Thyroid gland (tissue), 4 donors: ENCODE results near the gene AHR. TPM values are rescaled to one million over a fixed set of nuclear protein-coding genes. Genes with fewer than 3 reads are reported as not detected.

Experiments used
- DNase-seq, 2 donors: peaks; one replicate each; pipeline ENCODE4 v3.0.0-alpha.2; 2019
- H3K27ac ChIP-seq, 3 donors: fragments of 200-600 bp; sonication (generic); 1 replicate in 2 of 3; 2 replicates in 1 of 3; pipeline ENCODE4 v1.5.1; 2016 to 2019; ENCODE audit warnings: mild to moderate bottlenecking in 1 of 3, moderate library complexity in 1 of 3
- H3K27me3 ChIP-seq: fragments of 200-600 bp; sonication (generic); one replicate; pipeline ENCODE4 v1.5.1; 2019
- H3K36me3 ChIP-seq, 2 donors: fragments of 200-600 bp; sonication (generic); one replicate each; pipeline ENCODE4 v1.5.1; 2016 to 2019
- H3K4me1 ChIP-seq, 2 donors: fragments of 200-600 bp; sonication (generic); one replicate each; pipeline ENCODE4 v1.5.1; 2017 to 2019
- H3K4me3 ChIP-seq, 3 donors: fragments of 200-600 bp; sonication (generic); replicated peaks in 1 of 3; 1 replicate in 2 of 3; 2 replicates in 1 of 3; pipeline ENCODE4 v1.5.1; 2016; ENCODE audit warnings: mild to moderate bottlenecking in 1 of 3
- H3K9me3 ChIP-seq: fragments of 200-600 bp; sonication (generic); one replicate; pipeline ENCODE4 v1.5.1; 2017
- CTCF ChIP-seq, 6 experiments: fragments of 200-600 bp in 3 of 6; fragments of 450-650 bp in 3 of 6; sonication (generic) in 3 of 6; IDR thresholded peaks; one replicate each; pipeline ENCODE4 v1.5.1; 2016 to 2019; ENCODE audit warnings: antibody characterized with exemption in 6 of 6, mild to moderate bottlenecking in 2 of 6, inconsistent platforms in 1 of 6, moderate library complexity in 1 of 6
- POLR2A ChIP-seq, 2 donors: fragments of 450-650 bp; IDR thresholded peaks; one replicate each; pipeline ENCODE4 v1.6.1; 2017; ENCODE audit warnings: antibody characterized with exemption in 2 of 2, mild to moderate bottlenecking in 2 of 2, moderate library complexity in 1 of 2
- WGBS, 2 donors: methylation state at CpG; one replicate each; pipeline ENCODE4 v1.1.5; 2017; 5-methylcytosine and 5-hydroxymethylcytosine counted together
- intact Hi-C: fragments of 100-400 bp; cut with DNase I; formaldehyde crosslinking; loops from one replicate; pipeline ENCODE4 v1.15.1; 2023
- total RNA-seq, 4 donors: library from RNA; depleted of rRNA; stranded (reverse); fragments of >200 nt; gene quantifications; one replicate each; pipeline ENCODE4 v1.2.3, GENCODE V29; 2016

The AHR gene
- total RNA-seq, 4 donors from 2014 or later: 68.3 to 127 (median 84.7) TPM

- 94 to 96% methylated on average over 4 of the region's 4 CpGs for WGBS, 2 donors
- no peaks in the 10 kb centered on the region for H3K9me3 ChIP-seq
- intact Hi-C loops: no loop called here
- peaks cover 0 to 8% of the 10 kb centered on the region in 2 donors for H3K4me1 ChIP-seq
- no peak overlapping the region for H3K27ac ChIP-seq
- H3K4me3 ChIP-seq: no peak overlapping the region
- H3K27me3 ChIP-seq: no peaks in the 10 kb centered on the region
- no peak for DNase-seq
- no peak for TF ChIP-seq CTCF (IDR thresholded peaks at IDR 0.05)
- no peaks in the 10 kb centered on the region for H3K36me3 ChIP-seq
These were observed 72.6 kb downstream of the AHR start for GRCh38 chr7:17370901-17371585.

GRCh38 chr7:17371671-17372524 lies 73.4 kb downstream of the AHR start:
- no peak for TF ChIP-seq CTCF (IDR thresholded peaks at IDR 0.05)
- 69 to 74% methylated on average over 3 of the region's 3 CpGs for WGBS, 2 donors

GRCh38 chr7:17374157-17374556 lies 75.7 kb downstream of the AHR start:
- Histone ChIP-seq H3K27ac (no peak overlapping the region), H3K4me1 (peaks cover 0 to 3% of the 10 kb centered on the region in 2 donors), H3K36me3 (no peaks in the 10 kb centered on the region), H3K4me3 (no peak overlapping the region), H3K9me3 (no peaks in the 10 kb centered on the region), H3K27me3 (no peaks in the 10 kb centered on the region)
- no peak for DNase-seq
- no peak for TF ChIP-seq POLR2A (IDR thresholded peaks at IDR 0.05)
- TF ChIP-seq CTCF (IDR thresholded peaks at IDR 0.05): no peak
- 97 to 99% methylated on average over 4 of the region's 4 CpGs for WGBS, 2 donors
- intact Hi-C loops: no loop called here

More at GRCh38 chr7:17371671-17372524, 73.4 kb downstream of the AHR start:
- peaks cover 0 to 8% of the 10 kb centered on the region in 2 donors for H3K4me1 ChIP-seq
- H3K9me3 ChIP-seq: no peaks in the 10 kb centered on the region
- H3K36me3 ChIP-seq: no peaks in the 10 kb centered on the region
- DNase-seq: no peak
- H3K4me3 ChIP-seq: no peak overlapping the region
- peak overlapping the region in 1 of 3 donors; percentile 2 for H3K27ac ChIP-seq
- intact Hi-C loops: no loop called here
- no peaks in the 10 kb centered on the region for H3K27me3 ChIP-seq

- DNase-seq: no peak
- Histone ChIP-seq H3K27ac (no peak overlapping the region), H3K4me3 (no peak overlapping the region), H3K27me3 (no peaks in the 10 kb centered on the region), H3K9me3 (no peaks in the 10 kb centered on the region), H3K4me1 (peaks cover 0 to under 1% of the 10 kb centered on the region in 2 donors), H3K36me3 (no peaks in the 10 kb centered on the region)
- intact Hi-C loops: no loop called here
- TF ChIP-seq CTCF (IDR thresholded peaks at IDR 0.05): no peak
- no peak for TF ChIP-seq POLR2A (IDR thresholded peaks at IDR 0.05)
- 43 to 51% methylated on average over 5 of the region's 5 CpGs for WGBS, 2 donors
These were observed 76.2 kb downstream of the AHR start for GRCh38 chr7:17374654-17375053.

- Histone ChIP-seq H3K36me3 (no peaks in the 10 kb centered on the region), H3K4me1 (no peaks in the 10 kb centered on the region), H3K27me3 (no peaks in the 10 kb centered on the region), H3K27ac (no peak overlapping the region), H3K4me3 (no peak overlapping the region), H3K9me3 (no peaks in the 10 kb centered on the region)
- WGBS, 2 donors: 91 to 94% methylated on average over 1 of the region's 1 CpG
- TF ChIP-seq CTCF (IDR thresholded peaks at IDR 0.05): no peak
- TF ChIP-seq POLR2A (IDR thresholded peaks at IDR 0.05): no peak
- DNase-seq: no peak
- intact Hi-C loops: no loop called here
These were observed 78.1 kb downstream of the AHR start for GRCh38 chr7:17376595-17376994.
